GM21737 (cell line): ENCODE data around the gene ZFP1.
"Not testable (repeated sequence)": the region's sequence is repeated elsewhere in the genome, so short reads cannot be mapped to it uniquely, and the experiment has no call there.

ENCODE experiments used
- ATAC-seq: cut with Tn5 transposase; IDR thresholded peaks from one replicate; pipeline ENCODE4 v1.9.1; 2021; ENCODE audit warnings: mild to moderate bottlenecking, moderate library complexity; ENCODE audit not compliant: unreplicated experiment

The ZFP1 gene

GRCh38 chr16:75112734-75113491 is 35.4 kb upstream of the ZFP1 start:
- ATAC-seq = no peak

DNA sequence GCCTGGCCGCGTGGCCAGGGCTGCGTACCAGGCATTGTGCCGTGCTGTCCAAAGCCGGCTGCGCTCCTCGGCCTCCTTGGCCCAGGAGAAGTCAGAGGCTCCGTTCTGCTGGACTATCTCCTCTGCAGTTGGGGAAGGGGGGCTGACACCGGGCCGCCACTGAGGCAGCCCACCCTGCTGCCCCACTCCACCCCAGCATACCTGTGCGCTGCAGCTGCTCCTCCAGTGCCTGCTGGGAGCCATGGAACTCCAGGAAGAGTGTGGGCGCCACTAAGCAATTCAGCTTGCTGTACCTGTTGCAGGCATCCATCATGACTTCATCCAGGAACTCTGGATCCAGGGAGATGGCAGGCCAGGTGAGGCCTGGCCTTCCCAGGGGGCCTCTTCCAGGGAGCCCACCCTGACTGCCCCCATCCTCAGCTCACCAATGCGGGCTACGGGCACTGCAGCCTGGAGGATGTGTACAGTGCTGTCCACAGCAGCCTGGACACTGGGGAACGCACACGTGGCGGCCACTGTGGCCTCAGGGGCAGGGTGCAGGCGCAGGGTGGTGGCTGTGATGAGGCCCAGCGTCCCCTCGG is 34.7 kb upstream of the ZFP1 start:
- ATAC-seq = no peak

- ATAC-seq = no peak
Measured at GRCh38 chr16:75114179-75114945, 34.0 kb upstream of the ZFP1 start.

DNA sequence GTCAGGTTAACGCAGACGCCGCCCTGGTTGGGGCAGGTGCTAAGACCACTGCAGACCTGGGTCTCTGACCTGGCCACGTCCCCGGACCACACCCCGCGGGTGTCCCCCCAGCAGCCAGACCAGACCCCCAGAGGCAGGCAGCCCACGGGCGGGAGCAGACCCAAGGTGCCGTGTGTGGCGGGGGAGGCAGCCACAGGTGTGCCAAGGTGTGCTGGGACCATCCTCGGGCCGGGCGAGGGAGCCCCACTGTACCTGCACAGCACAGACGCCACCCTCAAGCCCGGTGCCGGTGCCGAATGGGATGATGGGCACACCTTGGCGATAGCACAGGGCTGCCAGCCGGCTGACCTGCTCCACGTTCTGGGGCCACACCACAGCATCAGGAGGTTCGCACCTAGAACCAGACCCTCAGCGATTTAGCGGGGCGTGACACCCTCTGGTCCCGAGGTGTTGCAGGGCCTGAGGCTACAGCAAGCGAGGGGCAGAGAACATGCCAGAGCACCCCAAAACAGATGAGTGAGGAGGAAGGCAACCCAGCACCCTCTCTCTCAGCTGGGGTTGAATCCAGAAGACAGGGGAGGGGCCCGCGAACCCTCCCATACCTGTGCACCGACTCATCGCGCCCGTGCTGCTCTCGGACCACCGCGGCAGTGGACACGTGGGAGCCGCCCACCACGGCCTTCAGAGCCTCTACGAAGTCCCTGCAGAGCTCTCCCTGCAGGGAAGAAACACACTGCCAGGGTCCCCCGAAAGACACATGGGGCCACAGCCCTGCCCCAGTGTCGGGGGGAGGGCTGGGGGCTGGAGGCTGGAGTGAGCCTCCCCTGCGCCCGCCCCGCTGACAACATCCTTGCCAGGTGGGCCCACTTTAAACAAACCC is 33.1 kb upstream of the ZFP1 start:
- ATAC-seq = no peak

- ATAC-seq = no peak
Measured at GRCh38 chr16:75116081-75116910, 32.0 kb upstream of the ZFP1 start, which contains the start of gene LDHD. TSS of gene LDHD (minus strand) at chr16:75116780. CDS start at chr16:75116720, 60 bp downstream.

DNA sequence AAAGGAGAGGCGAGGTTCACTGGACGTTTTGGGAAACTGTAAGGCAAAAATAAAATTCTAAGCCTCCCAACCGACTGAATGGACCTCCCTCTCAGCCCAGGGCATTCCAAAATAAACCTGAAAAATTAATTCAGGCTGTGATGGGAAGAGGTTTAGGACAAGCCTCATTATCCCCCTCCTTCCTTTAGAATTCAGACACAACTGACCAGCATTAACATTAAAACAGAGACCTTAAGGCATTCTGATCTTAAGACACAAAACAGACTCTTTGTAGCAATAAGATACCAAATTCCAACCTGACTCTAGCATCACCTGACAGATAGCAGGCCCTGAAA is 31.4 kb upstream of the ZFP1 start:
- no peak for ATAC-seq

GRCh38 chr16:75118943-75119539 is 29.3 kb upstream of the ZFP1 start:
- no peak for ATAC-seq

- no peak for ATAC-seq
Measured at GRCh38 chr16:75120253-75120652, 28.1 kb upstream of the ZFP1 start.

GRCh38 chr16:75121949-75122568 is 26.3 kb upstream of the ZFP1 start:
- no peak for ATAC-seq

DNA sequence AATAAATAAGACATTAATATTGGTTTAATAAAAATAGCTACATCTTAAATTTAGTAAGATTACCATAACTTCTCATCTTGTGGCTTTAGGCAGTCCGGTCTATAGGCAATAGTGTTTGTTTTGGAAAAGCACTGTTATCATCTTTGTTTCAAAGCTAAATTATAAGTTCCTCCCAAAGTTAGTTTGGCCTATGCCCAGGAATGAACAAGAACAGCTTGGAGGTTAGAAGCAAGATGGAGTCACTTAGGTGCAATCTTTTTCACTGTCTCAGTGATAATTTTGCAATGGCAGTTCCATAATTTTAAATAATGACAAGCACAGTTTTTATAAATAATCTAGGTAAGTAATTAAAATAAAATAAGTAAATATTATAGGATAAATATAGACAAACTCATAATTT is 25.7 kb upstream of the ZFP1 start:
- no peak for ATAC-seq

- ATAC-seq = no peak
Measured at GRCh38 chr16:75127713-75128415, 20.5 kb upstream of the ZFP1 start.

- not testable (repeated sequence) for ATAC-seq
Measured at GRCh38 chr16:75129421-75130149, 18.7 kb upstream of the ZFP1 start.

DNA sequence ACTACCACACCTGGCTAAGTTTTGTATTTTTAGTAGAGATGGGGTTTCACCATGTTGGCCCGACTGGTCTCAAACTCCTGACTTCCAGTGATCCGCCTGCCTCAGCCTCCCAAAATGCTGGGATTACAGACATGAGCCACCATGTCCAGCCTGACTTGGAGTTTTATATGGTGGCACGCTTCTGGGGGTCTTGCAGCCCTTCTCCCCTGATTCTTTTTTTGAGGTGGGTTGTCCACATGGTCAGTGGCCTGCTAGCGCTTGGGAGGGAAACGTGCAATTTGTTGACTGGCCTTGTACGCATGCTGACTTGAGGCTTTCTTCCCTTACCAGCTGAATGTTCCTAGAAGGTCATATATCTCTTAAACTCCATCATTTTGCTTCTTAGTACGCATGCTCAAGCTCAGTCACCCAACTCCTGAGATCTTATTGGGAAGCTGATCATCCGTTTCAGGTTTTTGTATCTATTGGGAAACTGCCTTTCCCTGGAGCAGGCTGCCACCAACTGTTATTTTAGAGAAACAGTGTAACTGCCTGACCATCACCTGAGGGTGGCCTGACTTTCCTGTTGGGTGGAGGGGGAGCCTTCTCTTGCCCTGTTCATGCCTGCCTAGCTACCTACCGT is 18.1 kb upstream of the ZFP1 start:
- no peak for ATAC-seq

- no peak for ATAC-seq
Measured at GRCh38 chr16:75131081-75131480, 17.2 kb upstream of the ZFP1 start.

GRCh38 chr16:75138233-75138632 is 10.1 kb upstream of the ZFP1 start:
- no peak for ATAC-seq

GRCh38 chr16:75138636-75139035 is 9.7 kb upstream of the ZFP1 start:
- no peak for ATAC-seq

DNA sequence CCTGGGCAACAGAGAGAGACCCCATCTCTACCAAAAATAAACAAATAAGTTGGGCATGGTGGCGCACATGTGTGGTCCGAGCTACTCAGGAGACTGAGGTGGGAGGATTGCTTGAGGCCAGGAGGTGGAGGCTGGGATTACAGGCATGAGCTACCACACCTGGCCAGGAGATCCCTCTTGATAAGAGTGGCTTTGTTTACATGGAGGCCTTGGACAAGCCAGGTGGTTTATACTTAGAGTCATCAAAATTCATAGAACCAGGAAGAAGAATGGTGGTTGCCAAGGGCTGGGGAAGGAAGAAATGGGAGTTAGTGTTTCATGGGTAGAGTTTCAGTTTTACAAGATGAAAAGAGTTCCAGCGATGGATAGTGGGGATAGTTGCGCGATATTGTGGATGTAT is 8.8 kb upstream of the ZFP1 start:
- no peak for ATAC-seq

DNA sequence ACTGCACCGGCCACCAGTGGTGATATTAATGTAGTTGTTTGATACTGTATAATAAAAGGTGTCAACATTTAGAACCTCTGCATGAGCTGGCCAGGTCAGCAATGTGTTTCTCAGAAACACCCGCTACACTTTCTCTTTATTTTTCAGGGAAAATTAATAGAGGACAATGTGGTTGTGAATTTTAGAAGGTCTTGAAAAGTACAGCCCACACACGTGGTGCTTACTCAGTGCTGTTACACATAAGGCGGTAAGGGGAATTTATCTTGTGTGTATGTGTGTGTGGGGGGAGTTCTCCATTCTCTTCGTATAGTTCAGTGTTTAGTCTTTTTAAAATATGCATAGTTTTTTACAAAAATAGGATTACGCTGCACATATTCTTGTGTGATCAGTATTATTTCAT is 4.4 kb upstream of the ZFP1 start:
- no peak for ATAC-seq
